GM19324 (cell line): ENCODE data around the gene DLK1.

Experiments used
- ATAC-seq: cut with Tn5 transposase; IDR thresholded peaks from one replicate; pipeline ENCODE4 v1.9.1; 2021; ENCODE audit warnings: mild to moderate bottlenecking, moderate library complexity; ENCODE audit not compliant: unreplicated experiment, low FRiP score

DLK1 gene

GRCh38 chr14:100773331-100774163 lies 46.9 kb downstream of the DLK1 start:
- no peak for ATAC-seq

- ATAC-seq: no peak
Observed at GRCh38 chr14:100774164-100774537, 47.5 kb downstream of the DLK1 start.

- ATAC-seq: no peak
Observed at GRCh38 chr14:100775351-100775830, 48.7 kb downstream of the DLK1 start.

- no peak for ATAC-seq
Observed at GRCh38 chr14:100775831-100776591, 49.3 kb downstream of the DLK1 start.

GRCh38 chr14:100776681-100777365 lies 50.1 kb downstream of the DLK1 start:
- no peak for ATAC-seq

- ATAC-seq: no peak
Observed at GRCh38 chr14:100777366-100777817, 50.7 kb downstream of the DLK1 start.

- no peak for ATAC-seq
Observed at GRCh38 chr14:100777818-100778525, 51.3 kb downstream of the DLK1 start.

- no peak for ATAC-seq
Observed at GRCh38 chr14:100778526-100778882, 51.8 kb downstream of the DLK1 start.

GRCh38 chr14:100778951-100779690 lies 52.4 kb downstream of the DLK1 start:
- ATAC-seq: no peak

- no peak for ATAC-seq
Observed at GRCh38 chr14:100779691-100780080, 53.0 kb downstream of the DLK1 start.

GRCh38 chr14:100780246-100780645 lies 53.6 kb downstream of the DLK1 start:
- no peak for ATAC-seq

GRCh38 chr14:100780646-100781355 lies 54.1 kb downstream of the DLK1 start:
- ATAC-seq: no peak

GRCh38 chr14:100781952-100782351 lies 55.3 kb downstream of the DLK1 start:
- ATAC-seq: no peak

GRCh38 chr14:100782516-100783320 lies 56.0 kb downstream of the DLK1 start:
- no peak for ATAC-seq

GRCh38 chr14:100783630-100784370 lies 57.1 kb downstream of the DLK1 start:
- ATAC-seq: no peak

- no peak for ATAC-seq
Observed at GRCh38 chr14:100784523-100785337, 58.0 kb downstream of the DLK1 start.

- no peak for ATAC-seq
Observed at GRCh38 chr14:100785338-100785615, 58.6 kb downstream of the DLK1 start.
